ENCODE data around the gene HSPA1L. TPM values are rescaled to one million over a fixed set of nuclear protein-coding genes. Genes with fewer than 3 reads are reported as not detected.
A peak's percentile ranks its signal among the peaks of the same experiment; 100 is the strongest.

Gene HSPA1L
- total and polyA plus RNA-seq, 4 experiments from 2014 or later, result 1.1 to 8.3 (median 6.3) TPM

GRCh38 chr6:31791324-31792089 lies 23.6 kb downstream of the HSPA1L start:
- Mint-ChIP-seq H3K4me1 (peaks cover 16 to 48% (median 25%) of the 10 kb centered on the region in 4 donors), H3K4me3 (peak overlapping the region in 1 of 8 donors; percentile 21), H3K27ac (peak overlapping the region in 6 of 7 donors; percentile 5 to 79 (median 46)), H3K36me3 (peaks cover 14 to 30% of the 10 kb centered on the region in 2 donors), H3K27me3 (no peaks in the 10 kb centered on the region), H3K9me3 (no peaks in the 10 kb centered on the region)
- Histone ChIP-seq H3K27me3 (ENCODE audit: insufficient read depth, low read length) (no peaks in the 10 kb centered on the region), H3K27ac (ENCODE audit: low read depth, low read length) (peak overlapping the region; percentile 21), H3K9me3 (ENCODE audit: control insufficient read depth in 1 of 2, low read length in 2 of 2) (no peaks in the 10 kb centered on the region), H3K4me1 (ENCODE audit: insufficient read depth, low read length) (peaks cover 32% of the 10 kb centered on the region), H3K36me3 (ENCODE audit: insufficient read depth, low read length) (peaks cover 6% of the 10 kb centered on the region), H3K4me3 (ENCODE audit: low read length in 2 of 2) (no peak overlapping the region)
- POLR2A ChIA-PET (ENCODE audit: partially characterized antibody), result interaction anchor here (0.9 to 1.2 kb wide), 2 partner anchors 14 to 15 kb away, joined by 4 to 6 read pairs; partner anchors contain the start of genes LSM2 and VWA7
- intact Hi-C loops (cut with micrococcal nuclease), result no loop called here
- CTCF ChIA-PET (ENCODE audit: partially characterized antibody), result interaction anchor here (0.7 to 3.4 kb wide), 10 partner anchors 15 to 64 kb away, joined by 3 to 15 read pairs (median 4); partner anchors contain the start of genes CLIC1, DDAH2, LSM2 and MSH5
- no peak for DNase-seq

DNA sequence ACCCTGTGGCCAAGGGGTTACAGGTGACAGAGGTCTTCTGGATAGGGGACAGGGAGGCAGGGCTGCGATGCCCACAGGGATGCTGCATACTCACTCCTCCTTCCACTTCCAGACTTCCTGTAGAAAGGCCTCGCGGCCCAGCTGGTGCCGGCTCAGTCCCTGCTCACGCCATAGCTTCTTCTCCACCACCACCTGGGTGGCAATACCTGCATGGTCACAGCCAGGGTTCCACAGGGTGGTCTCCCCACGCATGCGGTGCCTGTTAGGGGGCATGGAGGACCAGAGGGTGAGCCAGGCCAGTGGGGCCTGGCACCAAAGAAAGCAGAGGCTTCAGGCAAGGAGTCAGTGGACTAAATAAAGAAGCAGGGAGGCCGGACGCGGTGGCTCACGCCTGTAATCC lies 29.6 kb downstream of the HSPA1L start:
- peaks cover 38% of the 10 kb centered on the region for H3K36me3 ChIP-seq (ENCODE audit: insufficient read depth, low read length)
- H3K27ac ChIP-seq (ENCODE audit: low read depth, low read length), result no peak overlapping the region
- no peaks in the 10 kb centered on the region for H3K27me3 ChIP-seq (ENCODE audit: insufficient read depth, low read length)
- Mint-ChIP-seq H3K4me3 (no peak overlapping the region), H3K4me1 (peaks cover 1 to 4% (median 3%) of the 10 kb centered on the region in 4 donors), H3K27me3 (no peaks in the 10 kb centered on the region), H3K9me3 (no peaks in the 10 kb centered on the region), H3K27ac (no peak overlapping the region), H3K36me3 (peaks cover 22 to 30% of the 10 kb centered on the region in 2 donors)
- H3K9me3 ChIP-seq (ENCODE audit: control insufficient read depth in 1 of 2, low read length in 2 of 2), result no peaks in the 10 kb centered on the region
- intact Hi-C loops (cut with micrococcal nuclease), result no loop called here
- H3K4me3 ChIP-seq (ENCODE audit: low read length in 2 of 2), result no peak overlapping the region
- POLR2A ChIA-PET (ENCODE audit: partially characterized antibody), result interaction anchor here (0.9 to 2.4 kb wide), 3 partner anchors 25 to 48 kb away, joined by 3 to 7 read pairs (median 3); partner anchors contain the start of gene MSH5
- CTCF ChIA-PET (ENCODE audit: partially characterized antibody), result interaction anchor here (4.1 kb wide), 1 partner anchor 15 kb away, joined by 17 read pairs; no protein-coding TSS in a partner anchor
- no peaks in the 10 kb centered on the region for H3K4me1 ChIP-seq (ENCODE audit: insufficient read depth, low read length)
- no peak for DNase-seq

DNA sequence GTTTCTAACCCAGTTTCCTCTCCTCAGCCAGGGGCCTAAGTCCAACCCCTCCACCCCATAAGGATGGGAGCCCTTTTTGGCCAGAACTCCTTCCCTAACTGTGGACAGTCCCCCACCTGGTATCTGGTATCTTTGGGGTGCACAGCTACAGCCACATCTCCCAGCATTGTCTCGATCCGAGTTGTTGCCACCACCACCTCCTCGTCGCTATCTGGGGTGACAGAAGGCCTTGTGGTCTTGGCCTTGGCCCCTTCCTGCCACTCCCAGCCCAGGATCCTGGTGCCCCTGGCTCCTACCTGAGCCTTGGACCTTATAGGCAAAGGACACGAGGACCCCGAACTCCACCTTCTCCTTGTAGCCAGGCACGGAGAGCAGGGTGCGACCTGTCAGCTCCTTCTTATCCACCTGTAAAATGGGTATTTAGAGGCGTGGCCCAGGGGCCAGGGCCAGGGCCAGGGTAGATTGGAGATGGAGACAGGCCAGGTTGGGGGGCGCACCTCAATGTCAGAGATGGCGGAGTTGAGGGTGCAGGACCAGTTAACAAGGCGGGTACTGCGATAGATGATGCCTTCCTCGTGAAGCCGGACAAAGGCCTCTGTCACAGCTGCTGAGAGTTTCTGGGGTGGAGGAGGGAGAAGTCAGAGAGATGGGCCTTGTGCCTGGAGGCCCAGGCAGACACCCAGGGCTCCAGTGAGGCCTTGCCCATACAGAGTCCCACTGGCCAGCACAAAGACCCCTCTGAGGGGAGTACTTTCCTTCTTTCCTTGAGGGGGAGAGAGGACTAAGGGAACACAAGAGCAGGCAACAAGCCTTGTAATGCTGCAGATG lies 30.8 kb downstream of the HSPA1L start:
- Histone ChIP-seq H3K4me3 (ENCODE audit: low read length in 2 of 2) (no peak overlapping the region), H3K27me3 (ENCODE audit: insufficient read depth, low read length) (no peaks in the 10 kb centered on the region), H3K36me3 (ENCODE audit: insufficient read depth, low read length) (peaks cover 44% of the 10 kb centered on the region), H3K9me3 (ENCODE audit: control insufficient read depth in 1 of 2, low read length in 2 of 2) (no peaks in the 10 kb centered on the region), H3K4me1 (ENCODE audit: insufficient read depth, low read length) (no peaks in the 10 kb centered on the region), H3K27ac (ENCODE audit: low read depth, low read length) (no peak overlapping the region)
- Mint-ChIP-seq H3K4me1 (peaks cover 0 to 2% (median under 1%) of the 10 kb centered on the region in 4 donors), H3K27me3 (no peaks in the 10 kb centered on the region), H3K4me3 (no peak overlapping the region), H3K9me3 (no peaks in the 10 kb centered on the region), H3K36me3 (peaks cover 20 to 37% of the 10 kb centered on the region in 2 donors), H3K27ac (peak overlapping the region in 4 of 7 donors; percentile 36 to 52 (median 44))
- ChIA-PET POLR2A (ENCODE audit: partially characterized antibody) (interaction anchor here (1.1 to 2.4 kb wide), 4 partner anchors 10 to 47 kb away, joined by 3 to 7 read pairs (median 6); partner anchors contain the start of gene MSH5), CTCF (ENCODE audit: partially characterized antibody) (no interaction called here)
- DNase-seq, result no peak
- intact Hi-C loops (cut with micrococcal nuclease), result no loop called here

- intact Hi-C loops (cut with micrococcal nuclease), result no loop called here
- Histone ChIP-seq H3K4me1 (ENCODE audit: insufficient read depth, low read length) (peaks cover 6% of the 10 kb centered on the region), H3K27ac (ENCODE audit: low read depth, low read length) (no peak overlapping the region), H3K4me3 (ENCODE audit: low read length in 2 of 2) (no peak overlapping the region), H3K27me3 (ENCODE audit: insufficient read depth, low read length) (no peaks in the 10 kb centered on the region), H3K36me3 (ENCODE audit: insufficient read depth, low read length) (peaks cover 47% of the 10 kb centered on the region), H3K9me3 (ENCODE audit: control insufficient read depth in 1 of 2, low read length in 2 of 2) (no peaks in the 10 kb centered on the region)
- H3K9me3 Mint-ChIP-seq, result no peaks in the 10 kb centered on the region
- peaks cover 16 to 40% of the 10 kb centered on the region in 2 donors for H3K36me3 Mint-ChIP-seq
- H3K27ac Mint-ChIP-seq, result no peak overlapping the region
- H3K27me3 Mint-ChIP-seq, result no peaks in the 10 kb centered on the region
- POLR2A ChIA-PET (ENCODE audit: partially characterized antibody), result no interaction called here
- DNase-seq, result no peak
- peaks cover 1 to 8% (median 5%) of the 10 kb centered on the region in 4 donors for H3K4me1 Mint-ChIP-seq
- CTCF ChIA-PET (ENCODE audit: partially characterized antibody), result no interaction called here
- H3K4me3 Mint-ChIP-seq, result no peak overlapping the region
Observed at GRCh38 chr6:31782126-31782855, 32.8 kb downstream of the HSPA1L start.

- H3K27ac ChIP-seq (ENCODE audit: low read depth, low read length), result no peak overlapping the region
- intact Hi-C loops (cut with micrococcal nuclease), result no loop called here
- H3K4me1 ChIP-seq (ENCODE audit: insufficient read depth, low read length), result peaks cover 14% of the 10 kb centered on the region
- Mint-ChIP-seq H3K27ac (peak overlapping the region in 1 of 7 donors; percentile 30), H3K4me3 (peak overlapping the region in 1 of 8 donors; percentile 36), H3K9me3 (no peaks in the 10 kb centered on the region), H3K36me3 (peaks cover 16 to 43% of the 10 kb centered on the region in 2 donors), H3K4me1 (peaks cover 6 to 15% (median 12%) of the 10 kb centered on the region in 4 donors), H3K27me3 (no peaks in the 10 kb centered on the region)
- no peak for DNase-seq
- H3K36me3 ChIP-seq (ENCODE audit: insufficient read depth, low read length), result peaks cover 47% of the 10 kb centered on the region
- no peak overlapping the region for H3K4me3 ChIP-seq (ENCODE audit: low read length in 2 of 2)
- ChIA-PET CTCF (ENCODE audit: partially characterized antibody) (interaction anchor here (3.8 kb wide), 1 partner anchor 12 kb away, joined by 15 read pairs; no protein-coding TSS in a partner anchor), POLR2A (ENCODE audit: partially characterized antibody) (no interaction called here)
- no peaks in the 10 kb centered on the region for H3K9me3 ChIP-seq (ENCODE audit: control insufficient read depth in 1 of 2, low read length in 2 of 2)
- no peaks in the 10 kb centered on the region for H3K27me3 ChIP-seq (ENCODE audit: insufficient read depth, low read length)
Observed at GRCh38 chr6:31781244-31782125, 33.6 kb downstream of the HSPA1L start.

All from CD4-positive, alpha-beta memory T cell (primary cell).